Uterus (tissue), 2 donors: ENCODE results near the gene AGRP.
A peak's percentile ranks its signal among the peaks of the same experiment; 100 is the strongest.

Experiments used
- POLR2A ChIP-seq, 2 donors: fragments of 450-650 bp; IDR thresholded peaks; one replicate each; pipeline ENCODE4 v1.6.1; 2016; ENCODE audit warnings: antibody characterized with exemption in 2 of 2, mild to moderate bottlenecking in 1 of 2, moderate library complexity in 1 of 2
- TF ChIP-seq, protein P1 (sequence below), 4 experiments: fragments of 200-600 bp in 2 of 4; fragments of 450-650 bp in 2 of 4; sonication (generic) in 2 of 4; IDR thresholded peaks; one replicate each; pipeline ENCODE4 v1.5.1; 2016 to 2019; ENCODE audit warnings: antibody characterized with exemption in 4 of 4, mild to moderate bottlenecking in 2 of 4, moderate library complexity in 1 of 4

DNA sequence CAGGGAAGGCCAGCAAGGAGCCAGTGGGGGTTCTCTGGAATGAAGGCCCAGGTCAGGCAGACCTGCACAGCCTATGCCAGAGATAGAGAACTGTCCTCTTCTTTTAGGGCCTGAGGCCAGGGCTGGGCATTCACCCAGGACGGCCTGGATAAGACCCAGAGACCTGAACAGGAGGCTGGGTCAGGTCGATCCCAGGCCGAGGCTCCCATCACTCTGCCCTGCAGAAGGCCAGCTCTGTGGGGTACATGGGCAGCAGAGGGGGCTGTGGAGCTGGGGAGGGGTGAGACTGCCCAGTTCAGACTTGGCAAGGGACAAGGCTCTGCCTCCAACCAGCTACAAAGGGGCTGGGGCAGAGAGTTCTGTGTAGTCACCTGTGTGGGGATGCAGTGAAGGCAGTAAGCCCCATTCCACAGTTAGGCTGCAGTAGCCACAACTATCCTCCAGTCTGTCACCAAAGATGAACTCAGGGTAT is 37.9 kb downstream of the AGRP start:
- TF ChIP-seq, protein P1, sequence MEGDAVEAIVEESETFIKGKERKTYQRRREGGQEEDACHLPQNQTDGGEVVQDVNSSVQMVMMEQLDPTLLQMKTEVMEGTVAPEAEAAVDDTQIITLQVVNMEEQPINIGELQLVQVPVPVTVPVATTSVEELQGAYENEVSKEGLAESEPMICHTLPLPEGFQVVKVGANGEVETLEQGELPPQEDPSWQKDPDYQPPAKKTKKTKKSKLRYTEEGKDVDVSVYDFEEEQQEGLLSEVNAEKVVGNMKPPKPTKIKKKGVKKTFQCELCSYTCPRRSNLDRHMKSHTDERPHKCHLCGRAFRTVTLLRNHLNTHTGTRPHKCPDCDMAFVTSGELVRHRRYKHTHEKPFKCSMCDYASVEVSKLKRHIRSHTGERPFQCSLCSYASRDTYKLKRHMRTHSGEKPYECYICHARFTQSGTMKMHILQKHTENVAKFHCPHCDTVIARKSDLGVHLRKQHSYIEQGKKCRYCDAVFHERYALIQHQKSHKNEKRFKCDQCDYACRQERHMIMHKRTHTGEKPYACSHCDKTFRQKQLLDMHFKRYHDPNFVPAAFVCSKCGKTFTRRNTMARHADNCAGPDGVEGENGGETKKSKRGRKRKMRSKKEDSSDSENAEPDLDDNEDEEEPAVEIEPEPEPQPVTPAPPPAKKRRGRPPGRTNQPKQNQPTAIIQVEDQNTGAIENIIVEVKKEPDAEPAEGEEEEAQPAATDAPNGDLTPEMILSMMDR (IDR thresholded peaks at IDR 0.05) = peak in 3 of 4 experiments; percentile 6 to 21 (median 10)
- TF ChIP-seq POLR2A (IDR thresholded peaks at IDR 0.05) = no peak
